ENCODE measurements around the gene SLC25A21.

SLC25A21 gene

DNA sequence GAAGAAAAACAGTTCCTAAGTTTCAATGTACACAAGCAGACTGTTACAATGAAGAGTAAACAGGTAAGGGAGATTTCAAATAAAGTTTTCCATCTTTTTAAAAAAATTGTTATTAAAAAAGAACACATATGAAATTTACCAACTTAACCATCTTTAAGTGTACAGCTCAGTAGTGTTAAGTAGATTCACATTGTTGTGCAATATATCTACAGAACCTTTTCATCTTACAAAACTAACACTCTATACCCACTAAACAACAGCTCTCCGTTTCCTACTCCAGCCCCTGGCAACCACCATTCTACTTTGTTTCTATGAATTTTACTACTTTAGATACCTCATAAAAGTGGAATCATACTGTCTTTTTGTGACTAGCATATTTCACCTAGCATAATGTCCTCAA is 139.5 kb downstream of the SLC25A21 start:
- no peak overlapping the region for H3K4me3 ChIP-seq (ENCODE audit: low read length)
- TF ChIP-seq, protein P1, sequence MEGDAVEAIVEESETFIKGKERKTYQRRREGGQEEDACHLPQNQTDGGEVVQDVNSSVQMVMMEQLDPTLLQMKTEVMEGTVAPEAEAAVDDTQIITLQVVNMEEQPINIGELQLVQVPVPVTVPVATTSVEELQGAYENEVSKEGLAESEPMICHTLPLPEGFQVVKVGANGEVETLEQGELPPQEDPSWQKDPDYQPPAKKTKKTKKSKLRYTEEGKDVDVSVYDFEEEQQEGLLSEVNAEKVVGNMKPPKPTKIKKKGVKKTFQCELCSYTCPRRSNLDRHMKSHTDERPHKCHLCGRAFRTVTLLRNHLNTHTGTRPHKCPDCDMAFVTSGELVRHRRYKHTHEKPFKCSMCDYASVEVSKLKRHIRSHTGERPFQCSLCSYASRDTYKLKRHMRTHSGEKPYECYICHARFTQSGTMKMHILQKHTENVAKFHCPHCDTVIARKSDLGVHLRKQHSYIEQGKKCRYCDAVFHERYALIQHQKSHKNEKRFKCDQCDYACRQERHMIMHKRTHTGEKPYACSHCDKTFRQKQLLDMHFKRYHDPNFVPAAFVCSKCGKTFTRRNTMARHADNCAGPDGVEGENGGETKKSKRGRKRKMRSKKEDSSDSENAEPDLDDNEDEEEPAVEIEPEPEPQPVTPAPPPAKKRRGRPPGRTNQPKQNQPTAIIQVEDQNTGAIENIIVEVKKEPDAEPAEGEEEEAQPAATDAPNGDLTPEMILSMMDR (IDR thresholded peaks at IDR 0.05; ENCODE audit: insufficient read depth, low read depth, low read length, missing control alignments): no peak
- DNase-seq (ENCODE audit: low read depth): no peak

DNA sequence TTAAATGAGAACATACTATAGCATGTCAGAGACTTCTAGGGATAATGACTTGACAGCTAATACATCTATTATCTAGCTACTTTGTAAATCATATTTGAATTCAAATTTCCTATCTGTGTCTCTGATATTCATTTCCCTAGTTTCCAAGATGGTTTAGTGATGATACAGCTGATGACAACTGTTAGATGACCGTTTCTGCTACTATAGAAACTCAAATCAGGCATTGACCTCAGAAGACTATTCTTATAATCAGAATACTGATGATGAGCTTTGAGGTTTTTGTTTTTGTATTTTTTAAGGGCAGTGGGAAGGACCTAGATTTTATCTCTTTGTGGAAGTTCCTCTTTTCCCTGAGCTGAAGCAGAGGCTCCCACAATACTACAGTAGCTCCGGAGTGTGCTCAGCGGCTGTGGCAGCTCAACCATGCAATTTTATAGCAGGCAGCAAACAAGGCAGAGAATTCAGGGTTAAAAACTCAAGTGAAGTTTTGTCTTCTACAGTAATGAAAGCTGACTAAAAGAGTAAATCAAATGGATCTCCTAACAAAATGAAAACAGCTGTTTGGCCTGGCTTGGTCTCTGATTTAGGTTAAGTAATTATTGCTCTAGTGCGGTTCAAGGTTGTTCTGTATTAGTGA is 145.1 kb downstream of the SLC25A21 start:
- no peak overlapping the region for H3K4me3 ChIP-seq (ENCODE audit: low read length)
- TF ChIP-seq, protein P1 (IDR thresholded peaks at IDR 0.05; ENCODE audit: insufficient read depth, low read depth, low read length, missing control alignments): no peak
- no peak for DNase-seq (ENCODE audit: low read depth)

DNA sequence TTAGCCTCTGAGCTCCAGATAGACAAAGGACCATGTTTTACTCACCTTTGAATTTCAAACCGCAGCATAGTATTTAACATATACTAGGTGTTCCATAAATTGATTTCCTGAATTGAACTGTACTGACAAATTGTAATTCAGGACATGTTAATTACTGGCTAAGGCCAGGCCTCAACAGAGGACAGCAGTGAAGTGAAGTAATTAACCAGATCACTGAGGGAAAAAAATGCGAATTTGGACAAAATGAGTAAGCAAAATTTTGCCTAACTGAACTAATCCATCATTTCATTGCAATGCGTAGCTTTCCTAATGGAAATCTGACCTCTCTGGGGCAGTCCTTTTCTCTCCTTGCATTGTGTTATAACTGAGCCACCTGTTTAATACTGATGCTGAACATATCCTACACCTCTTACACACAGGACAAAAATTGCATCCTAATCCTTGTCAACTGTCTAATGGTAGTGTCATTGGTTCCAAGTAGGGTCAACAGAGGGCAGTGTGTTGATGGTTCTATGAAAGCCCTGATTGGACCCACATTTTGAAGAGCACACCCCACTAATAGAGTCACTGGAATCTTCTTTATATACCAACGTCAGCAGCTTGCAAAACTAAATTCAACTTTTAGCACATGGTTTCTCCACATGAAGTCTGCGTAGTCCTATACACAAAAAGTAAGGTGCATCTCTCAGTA is 148.4 kb downstream of the SLC25A21 start:
- H3K4me3 ChIP-seq (ENCODE audit: low read length): no peak overlapping the region
- DNase-seq (ENCODE audit: low read depth): peak; percentile 7
- TF ChIP-seq, protein P1 (IDR thresholded peaks at IDR 0.05; ENCODE audit: insufficient read depth, low read depth, low read length, missing control alignments): no peak

DNA sequence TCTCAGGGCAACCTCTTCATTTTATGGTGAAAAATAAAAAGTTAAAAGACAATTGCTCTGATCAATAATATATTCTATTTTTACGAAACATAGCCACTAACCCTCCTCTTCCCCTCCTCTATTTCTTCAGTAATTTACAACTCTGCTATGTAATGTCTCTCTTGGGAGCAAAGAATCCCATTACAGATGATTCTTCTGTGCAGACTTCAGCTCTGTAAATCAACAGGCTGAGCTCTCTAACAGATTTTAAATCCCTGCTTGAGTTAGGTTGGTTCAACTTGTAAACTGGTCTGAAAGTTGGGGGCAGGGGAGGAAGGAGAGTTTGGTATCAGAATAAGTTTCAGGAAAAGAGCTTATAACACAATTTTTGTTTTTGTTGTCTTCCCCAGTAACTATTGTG is 151.0 kb downstream of the SLC25A21 start:
- no peak overlapping the region for H3K4me3 ChIP-seq (ENCODE audit: low read length)
- DNase-seq (ENCODE audit: low read depth): no peak
- TF ChIP-seq, protein P1 (IDR thresholded peaks at IDR 0.05; ENCODE audit: insufficient read depth, low read depth, low read length, missing control alignments): no peak

DNA sequence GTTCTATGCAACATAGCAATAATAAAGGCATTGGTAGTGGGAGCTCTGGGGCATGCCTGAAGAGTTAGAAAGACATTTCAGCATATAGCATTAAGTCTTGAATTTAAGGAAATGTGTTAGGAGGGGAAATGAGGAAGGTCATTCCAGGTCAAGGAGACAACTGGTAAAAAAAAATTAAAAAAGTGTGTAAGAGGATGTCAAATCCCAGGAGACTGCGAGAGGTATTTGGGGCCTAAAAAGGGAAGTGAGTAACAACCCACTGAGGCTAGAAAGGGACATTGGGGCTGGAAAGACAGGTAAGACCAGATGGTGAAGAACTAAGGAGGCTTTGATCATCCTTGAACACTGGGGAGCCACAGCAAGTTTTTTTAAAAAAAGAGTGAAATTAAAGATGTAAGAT is 152.9 kb downstream of the SLC25A21 start:
- H3K4me3 ChIP-seq (ENCODE audit: low read length): no peak overlapping the region
- TF ChIP-seq, protein P1 (IDR thresholded peaks at IDR 0.05; ENCODE audit: insufficient read depth, low read depth, low read length, missing control alignments): no peak
- DNase-seq (ENCODE audit: low read depth): peak; percentile 13

DNA sequence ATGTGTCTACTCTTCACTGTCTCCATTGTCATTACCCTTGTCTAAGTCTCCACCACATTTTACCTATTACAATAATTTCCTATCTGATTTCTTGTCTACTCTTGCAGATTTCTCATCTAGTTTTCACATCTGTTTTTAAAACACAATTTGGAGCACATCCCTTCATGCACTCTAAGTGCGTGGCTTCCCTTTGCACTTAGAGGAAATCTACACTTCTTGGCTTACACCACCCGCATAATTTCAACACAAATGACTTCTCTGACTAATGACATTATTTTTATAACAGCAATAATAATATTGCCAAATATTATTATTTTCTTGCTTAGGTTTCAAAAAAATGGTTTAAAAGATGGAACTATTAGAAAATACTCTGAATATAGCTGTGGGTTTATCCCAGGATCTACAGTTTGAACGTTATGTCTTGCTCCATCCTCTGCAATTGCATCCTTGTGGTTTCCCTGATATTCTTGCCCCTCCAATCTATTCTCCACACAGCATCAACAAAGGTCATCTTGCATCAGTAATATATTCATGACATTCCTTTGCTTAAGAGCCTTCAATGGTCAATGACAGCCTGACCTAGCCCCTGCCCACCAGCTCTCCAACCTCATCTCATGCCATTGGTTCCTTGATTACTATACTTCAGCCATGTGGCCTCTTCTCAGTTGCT is 153.7 kb downstream of the SLC25A21 start:
- H3K4me3 ChIP-seq (ENCODE audit: low read length): no peak overlapping the region
- TF ChIP-seq, protein P1 (IDR thresholded peaks at IDR 0.05; ENCODE audit: insufficient read depth, low read depth, low read length, missing control alignments): no peak
- DNase-seq (ENCODE audit: low read depth): no peak

All from epithelial cell of esophagus (primary cell).